ENCODE measurements around the gene NTRK1. TPM values are rescaled to one million over a fixed set of nuclear protein-coding genes. Genes with fewer than 3 reads are reported as not detected.

The NTRK1 gene
- total RNA-seq, 1 donor from 2014 or later: 1.9 TPM

DNA sequence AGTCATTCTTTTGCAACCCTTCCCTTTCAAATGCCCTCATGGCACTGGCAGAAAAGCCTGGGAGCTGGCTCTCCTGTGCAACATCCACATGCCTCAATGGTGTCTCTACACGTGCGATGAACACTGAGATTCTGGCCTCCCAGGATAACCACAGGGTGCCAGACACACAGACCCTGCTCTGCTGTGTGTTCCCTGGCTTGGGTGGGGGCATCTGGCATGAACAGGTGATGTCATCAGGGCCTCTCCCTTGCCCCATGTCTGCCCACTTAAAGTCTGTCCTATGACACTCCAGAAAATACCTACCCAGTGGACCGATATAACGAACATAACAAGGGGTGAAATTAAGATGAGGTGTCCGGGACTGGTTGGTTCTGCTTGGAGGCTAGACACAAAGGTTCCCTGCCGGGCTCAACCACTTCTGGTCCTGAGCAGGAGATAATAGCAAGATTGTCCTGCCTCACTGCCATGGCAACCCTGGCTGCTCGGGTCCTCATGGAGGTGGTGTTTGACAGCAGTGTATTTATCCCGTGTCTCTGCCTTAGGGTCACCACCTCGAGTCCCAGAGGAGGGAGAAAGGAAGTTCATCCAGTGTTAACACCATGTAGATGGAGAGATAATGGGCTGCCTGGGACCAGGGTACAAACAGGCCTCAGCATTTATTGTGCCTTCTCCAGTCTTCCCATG, 21.1 kb upstream of the NTRK1 start:
- DNase-seq: no peak
- no peak overlapping the region for H3K27ac ChIP-seq
- H3K4me3 ChIP-seq: no peak overlapping the region
- TF ChIP-seq, protein P1, sequence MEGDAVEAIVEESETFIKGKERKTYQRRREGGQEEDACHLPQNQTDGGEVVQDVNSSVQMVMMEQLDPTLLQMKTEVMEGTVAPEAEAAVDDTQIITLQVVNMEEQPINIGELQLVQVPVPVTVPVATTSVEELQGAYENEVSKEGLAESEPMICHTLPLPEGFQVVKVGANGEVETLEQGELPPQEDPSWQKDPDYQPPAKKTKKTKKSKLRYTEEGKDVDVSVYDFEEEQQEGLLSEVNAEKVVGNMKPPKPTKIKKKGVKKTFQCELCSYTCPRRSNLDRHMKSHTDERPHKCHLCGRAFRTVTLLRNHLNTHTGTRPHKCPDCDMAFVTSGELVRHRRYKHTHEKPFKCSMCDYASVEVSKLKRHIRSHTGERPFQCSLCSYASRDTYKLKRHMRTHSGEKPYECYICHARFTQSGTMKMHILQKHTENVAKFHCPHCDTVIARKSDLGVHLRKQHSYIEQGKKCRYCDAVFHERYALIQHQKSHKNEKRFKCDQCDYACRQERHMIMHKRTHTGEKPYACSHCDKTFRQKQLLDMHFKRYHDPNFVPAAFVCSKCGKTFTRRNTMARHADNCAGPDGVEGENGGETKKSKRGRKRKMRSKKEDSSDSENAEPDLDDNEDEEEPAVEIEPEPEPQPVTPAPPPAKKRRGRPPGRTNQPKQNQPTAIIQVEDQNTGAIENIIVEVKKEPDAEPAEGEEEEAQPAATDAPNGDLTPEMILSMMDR (IDR thresholded peaks at IDR 0.05): no peak
- intact Hi-C loops (cut with DNase I): no loop called here
- no peak for ATAC-seq
- H3K27me3 ChIP-seq (ENCODE audit: low read depth): peaks cover 62% of the 10 kb centered on the region
- H3K4me1 ChIP-seq: peaks cover under 1% of the 10 kb centered on the region
- H3K36me3 ChIP-seq: no peaks in the 10 kb centered on the region
- H3K9me3 ChIP-seq: no peaks in the 10 kb centered on the region

DNA sequence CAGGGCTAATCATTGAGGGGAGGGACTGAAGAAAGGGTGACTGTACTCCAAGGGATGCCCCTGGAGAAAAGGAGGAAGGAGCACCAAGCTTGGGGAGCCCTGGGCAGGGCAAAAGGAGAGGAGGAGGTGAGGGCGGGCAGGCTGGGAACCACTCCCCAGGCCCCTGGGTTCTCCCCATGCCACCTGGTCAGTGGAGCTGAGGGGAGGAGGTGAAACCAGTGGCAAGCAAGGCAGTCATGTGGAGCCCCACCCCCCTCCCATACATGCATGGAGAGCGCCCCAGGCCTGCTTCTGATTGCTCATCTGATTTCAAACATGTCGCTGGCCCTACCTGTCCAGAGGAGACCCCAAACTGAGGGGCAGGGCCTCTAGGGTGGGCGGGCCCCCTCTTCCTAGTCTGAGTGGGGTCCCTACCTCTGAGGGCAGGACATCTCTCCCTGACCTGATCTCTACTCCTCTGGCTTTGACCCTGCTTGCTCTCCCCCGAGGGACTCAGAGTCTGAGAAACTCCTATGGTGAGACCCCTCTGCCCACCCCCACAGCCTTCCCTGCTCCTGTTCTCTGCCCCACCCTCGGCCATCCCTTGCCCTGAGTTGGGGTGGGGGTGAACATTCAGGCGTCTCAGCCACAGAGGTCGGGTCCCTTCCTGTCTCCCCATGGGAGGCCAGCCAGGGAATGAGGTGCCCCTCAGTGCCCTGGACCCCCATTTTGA, 20.3 kb upstream of the NTRK1 start:
- Histone ChIP-seq H3K27me3 (ENCODE audit: low read depth) (peaks cover 69% of the 10 kb centered on the region), H3K36me3 (no peaks in the 10 kb centered on the region), H3K27ac (no peak overlapping the region), H3K9me3 (no peaks in the 10 kb centered on the region), H3K4me3 (no peak overlapping the region), H3K4me1 (peaks cover 9% of the 10 kb centered on the region)
- TF ChIP-seq, protein P1 (IDR thresholded peaks at IDR 0.05): no peak
- DNase-seq: no peak
- no peak for ATAC-seq
- intact Hi-C loops (cut with DNase I): no loop called here

DNA sequence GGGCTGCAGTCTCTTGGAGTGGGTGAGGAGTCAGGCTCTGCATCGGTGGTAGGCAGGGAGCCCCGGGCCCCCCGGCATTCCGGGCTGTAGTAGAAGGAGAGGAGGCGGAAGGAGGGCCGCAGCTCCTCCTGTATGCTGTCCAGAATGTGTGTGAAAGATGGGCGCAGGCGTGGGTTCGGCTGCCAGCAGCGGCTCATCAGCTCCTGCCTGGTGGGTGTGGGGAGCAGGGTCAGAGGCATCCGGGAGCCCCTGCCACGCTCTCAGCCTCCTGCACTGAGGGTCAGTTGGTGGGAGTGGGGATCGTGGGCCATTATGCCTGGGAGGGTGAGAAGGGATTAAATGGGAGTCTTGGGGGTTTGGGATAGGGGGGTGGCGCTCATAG, 19.8 kb upstream of the NTRK1 start:
- DNase-seq (no peak), ATAC-seq (no peak)
- TF ChIP-seq, protein P1 (IDR thresholded peaks at IDR 0.05): no peak
- Histone ChIP-seq H3K27me3 (ENCODE audit: low read depth) (peaks cover 75% of the 10 kb centered on the region), H3K27ac (no peak overlapping the region), H3K4me3 (no peak overlapping the region), H3K4me1 (peaks cover 12% of the 10 kb centered on the region), H3K9me3 (no peaks in the 10 kb centered on the region), H3K36me3 (no peaks in the 10 kb centered on the region)
- intact Hi-C loops (cut with DNase I): no loop called here

DNA sequence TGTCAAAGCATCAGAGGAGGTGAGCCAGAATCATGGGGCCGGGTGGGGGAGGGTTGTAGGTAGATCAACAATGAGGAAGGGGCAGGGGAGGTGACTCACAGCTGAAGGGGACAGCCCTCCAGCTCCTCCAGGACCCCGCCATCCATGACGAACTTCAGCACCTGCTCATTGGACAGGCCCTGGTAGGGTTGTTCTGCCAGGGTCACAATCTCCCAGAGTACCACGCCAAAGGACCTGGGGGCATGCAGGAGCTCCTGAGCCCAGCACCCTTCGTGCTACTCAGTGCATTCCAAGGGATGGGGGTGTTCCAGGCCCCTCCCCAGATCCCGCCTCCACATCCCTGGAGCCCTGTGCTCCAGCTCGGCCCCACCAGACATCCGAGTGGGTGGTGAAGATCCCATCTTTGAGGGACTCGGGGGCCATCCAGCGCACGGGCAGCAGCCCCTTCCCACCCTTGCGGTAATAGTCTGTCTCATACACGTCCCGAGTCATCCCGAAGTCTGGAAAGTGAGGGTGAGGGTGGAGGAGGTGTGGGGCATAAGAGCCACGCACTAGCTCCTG, 19.3 kb upstream of the NTRK1 start:
- H3K9me3 ChIP-seq: no peaks in the 10 kb centered on the region
- peaks cover 79% of the 10 kb centered on the region for H3K27me3 ChIP-seq (ENCODE audit: low read depth)
- no peak overlapping the region for H3K27ac ChIP-seq
- intact Hi-C loops (cut with DNase I): no loop called here
- ATAC-seq (no peak), DNase-seq (no peak)
- no peak overlapping the region for H3K4me3 ChIP-seq
- H3K36me3 ChIP-seq: no peaks in the 10 kb centered on the region
- TF ChIP-seq, protein P1 (IDR thresholded peaks at IDR 0.05): no peak
- peaks cover 12% of the 10 kb centered on the region for H3K4me1 ChIP-seq

DNA sequence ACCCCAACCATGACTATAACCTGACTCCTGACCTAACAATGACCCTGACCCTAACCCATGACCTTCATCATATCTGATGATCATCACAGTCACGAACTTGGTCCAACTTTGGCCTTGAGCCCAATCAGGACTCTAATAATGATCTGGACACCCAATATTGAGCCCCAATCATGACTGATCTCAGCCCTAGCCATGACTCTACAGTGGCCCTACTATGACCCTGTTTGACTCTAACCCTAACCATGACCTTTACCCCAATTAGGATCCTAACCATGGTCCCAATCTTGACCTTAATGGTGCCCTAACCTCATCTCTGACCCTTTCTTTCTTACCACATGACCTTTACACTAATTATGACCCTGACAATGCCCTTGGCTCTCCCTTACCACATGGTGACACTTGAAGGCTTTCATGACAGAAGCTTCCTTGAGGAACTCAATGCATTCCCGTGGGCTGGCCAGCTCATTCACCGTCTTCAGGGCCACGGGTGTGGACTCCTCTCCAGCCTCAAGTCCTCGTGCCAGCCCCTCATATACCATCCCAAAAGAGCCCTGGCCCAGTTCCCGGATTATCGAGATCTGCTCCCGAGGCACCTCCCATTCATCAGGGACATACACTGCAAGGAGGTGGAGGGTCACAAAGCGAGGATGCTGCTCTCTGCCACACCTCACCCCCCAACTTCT, 17.9 kb upstream of the NTRK1 start:
- Histone ChIP-seq H3K27ac (no peak overlapping the region), H3K9me3 (no peaks in the 10 kb centered on the region), H3K4me3 (no peak overlapping the region), H3K36me3 (no peaks in the 10 kb centered on the region), H3K4me1 (peaks cover 12% of the 10 kb centered on the region), H3K27me3 (ENCODE audit: low read depth) (peaks cover 86% of the 10 kb centered on the region)
- ATAC-seq (no peak), DNase-seq (no peak)
- intact Hi-C loops (cut with DNase I): no loop called here
- TF ChIP-seq, protein P1 (IDR thresholded peaks at IDR 0.05): no peak

Data from lower lobe of right lung (tissue), 2 donors.